SU-DHL-6 (cell line): ENCODE measurements around the gene TNFRSF12A.
"Not testable (repeated sequence)": the region's sequence is repeated elsewhere in the genome, so short reads cannot be mapped to it uniquely, and the experiment has no call there.

Experiments used
- CTCF ChIP-seq: fragments of 200-600 bp; sonication (generic); IDR thresholded peaks from one replicate; pipeline ENCODE4 v1.5.1; 2017; ENCODE audit warnings: antibody characterized with exemption, mild to moderate bottlenecking, low read length, moderate library complexity; ENCODE audit not compliant: insufficient read depth, poor library complexity, severe bottlenecking
- EZH2phosphoT487 ChIP-seq: fragments of 200-600 bp; sonication (generic), shearing (Covaris generic); conservative IDR thresholded peaks from 2 replicates; pipeline ENCODE4 v1.6.1; 2018; ENCODE audit warnings: mild to moderate bottlenecking, antibody characterized with exemption, low read length, moderate library complexity, mixed read lengths

GRCh38 chr16:3053330-3053710 lies 33.2 kb downstream of the TNFRSF12A start:
- not testable (repeated sequence) for TF ChIP-seq CTCF, EZH2phosphoT487
